Calu3 (cell line): ENCODE measurements around the gene ELAVL2. TPM values are rescaled to one million over a fixed set of nuclear protein-coding genes. Genes with fewer than 3 reads are reported as not detected.

Experiments used
- BruUV-seq: library from RNA; stranded (reverse); fragments of 400-500 nt; replicated peaks from 2 replicates; lab custom pipeline; 2021; lab: Mats Ljungman, UMichigan
- CTCF ChIA-PET: fragments of 300-600 bp; sonication (Branson Sonifier 250); formaldehyde crosslinking; loops from one replicate; lab custom pipeline; 2022; ENCODE audit warnings: antibody characterized with exemption; lab: Charles Lee
- DNase-seq: peaks from one replicate; pipeline ENCODE4 v3.0.0; 2022
- H3K27ac Mint-ChIP-seq: one replicate; pipeline ENCODE4 v1.8.0; 2022; ENCODE audit warnings: mixed read lengths; ENCODE audit not compliant: unreplicated experiment
- H3K27me3 Mint-ChIP-seq: one replicate; pipeline ENCODE4 v1.8.0; 2022; ENCODE audit warnings: mixed read lengths; ENCODE audit not compliant: unreplicated experiment
- H3K36me3 Mint-ChIP-seq: one replicate; pipeline ENCODE4 v1.8.0; 2022; ENCODE audit warnings: mild to moderate bottlenecking, moderate library complexity, mixed read lengths; ENCODE audit not compliant: insufficient read depth, unreplicated experiment
- H3K4me1 Mint-ChIP-seq: one replicate; pipeline ENCODE4 v1.8.0; 2022; ENCODE audit warnings: mild to moderate bottlenecking, low read depth, mixed read lengths; ENCODE audit not compliant: unreplicated experiment
- H3K4me3 Mint-ChIP-seq: one replicate; pipeline ENCODE4 v1.8.0; 2022; ENCODE audit warnings: mild to moderate bottlenecking, low read depth, moderate library complexity, mixed read lengths; ENCODE audit not compliant: unreplicated experiment
- H3K9me3 Mint-ChIP-seq: one replicate; pipeline ENCODE4 v1.8.0; 2022; ENCODE audit warnings: low read depth, mixed read lengths; ENCODE audit not compliant: unreplicated experiment
- intact Hi-C: fragments of 100-400 bp; cut with micrococcal nuclease; formaldehyde crosslinking; loops from one replicate; pipeline ENCODE4 v1.10.0; 2022; ENCODE audit not compliant: unreplicated experiment
- total RNA-seq: library from RNA; stranded (reverse); gene quantifications from 2 replicates; pipeline ENCODE4 v1.2.3, GENCODE V29; 2022
- TF ChIP-seq, protein P1 (sequence below): fragments of 200-600 bp; IDR thresholded peaks from one replicate; pipeline ENCODE4 v1.8.0; 2022; ENCODE audit warnings: antibody characterized with exemption; ENCODE audit not compliant: unreplicated experiment

ELAVL2 gene
- total RNA-seq, 1 experiment from 2014 or later = not detected

DNA sequence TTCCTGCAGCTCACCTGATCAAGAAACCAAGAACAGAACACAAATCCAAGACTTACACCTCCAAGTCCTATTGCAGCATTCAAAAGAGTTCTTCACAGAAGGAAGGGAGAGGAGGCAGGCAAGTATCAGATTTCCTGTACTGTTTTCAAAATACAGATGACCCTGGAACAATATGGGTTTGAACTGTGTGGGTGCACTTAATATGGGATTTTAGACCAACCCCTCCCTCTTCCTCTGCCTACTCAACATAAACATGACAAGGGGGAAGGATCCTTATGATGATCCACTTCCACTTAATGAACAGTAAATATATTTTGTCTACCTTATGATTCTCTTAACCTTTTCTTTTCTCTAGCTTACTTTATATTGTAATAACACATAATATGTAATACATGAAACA lies 104.6 kb downstream of the ELAVL2 start:
- BruUV-seq = no TSS peak
- intact Hi-C loops = no loop called here
- TF ChIP-seq, protein P1, sequence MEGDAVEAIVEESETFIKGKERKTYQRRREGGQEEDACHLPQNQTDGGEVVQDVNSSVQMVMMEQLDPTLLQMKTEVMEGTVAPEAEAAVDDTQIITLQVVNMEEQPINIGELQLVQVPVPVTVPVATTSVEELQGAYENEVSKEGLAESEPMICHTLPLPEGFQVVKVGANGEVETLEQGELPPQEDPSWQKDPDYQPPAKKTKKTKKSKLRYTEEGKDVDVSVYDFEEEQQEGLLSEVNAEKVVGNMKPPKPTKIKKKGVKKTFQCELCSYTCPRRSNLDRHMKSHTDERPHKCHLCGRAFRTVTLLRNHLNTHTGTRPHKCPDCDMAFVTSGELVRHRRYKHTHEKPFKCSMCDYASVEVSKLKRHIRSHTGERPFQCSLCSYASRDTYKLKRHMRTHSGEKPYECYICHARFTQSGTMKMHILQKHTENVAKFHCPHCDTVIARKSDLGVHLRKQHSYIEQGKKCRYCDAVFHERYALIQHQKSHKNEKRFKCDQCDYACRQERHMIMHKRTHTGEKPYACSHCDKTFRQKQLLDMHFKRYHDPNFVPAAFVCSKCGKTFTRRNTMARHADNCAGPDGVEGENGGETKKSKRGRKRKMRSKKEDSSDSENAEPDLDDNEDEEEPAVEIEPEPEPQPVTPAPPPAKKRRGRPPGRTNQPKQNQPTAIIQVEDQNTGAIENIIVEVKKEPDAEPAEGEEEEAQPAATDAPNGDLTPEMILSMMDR = no peak
- Mint-ChIP-seq H3K27me3 (no peaks in the 10 kb centered on the region), H3K9me3 (peaks cover 3% of the 10 kb centered on the region), H3K4me3 (no peak overlapping the region), H3K27ac (no peak overlapping the region), H3K4me1 (no peaks in the 10 kb centered on the region), H3K36me3 (no peaks in the 10 kb centered on the region)
- CTCF ChIA-PET = no interaction called here
- DNase-seq = no peak

DNA sequence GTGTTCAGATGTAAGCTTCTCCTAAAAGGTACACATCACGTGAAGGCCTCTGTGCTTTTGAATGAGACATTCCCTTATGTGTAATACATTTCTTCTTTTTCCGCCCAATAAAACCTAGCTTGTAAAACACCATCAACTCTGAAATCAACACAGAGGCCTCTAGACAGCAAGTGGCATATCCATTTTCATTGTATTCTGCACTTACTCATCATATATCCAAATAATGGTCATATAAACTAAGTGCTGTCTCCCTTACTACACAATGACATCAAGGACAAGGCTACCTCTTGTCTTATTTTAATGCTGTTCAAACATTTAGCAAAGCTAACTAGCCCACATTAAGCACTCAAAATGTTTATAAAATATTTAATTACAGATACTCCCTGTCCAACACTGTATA lies 108.5 kb downstream of the ELAVL2 start:
- Mint-ChIP-seq H3K4me3 (no peak overlapping the region), H3K36me3 (no peaks in the 10 kb centered on the region), H3K4me1 (no peaks in the 10 kb centered on the region), H3K27me3 (no peaks in the 10 kb centered on the region), H3K27ac (no peak overlapping the region), H3K9me3 (no peaks in the 10 kb centered on the region)
- TF ChIP-seq, protein P1 = no peak
- no TSS peak for BruUV-seq
- intact Hi-C loops = no loop called here
- CTCF ChIA-PET = no interaction called here
- DNase-seq = no peak

DNA sequence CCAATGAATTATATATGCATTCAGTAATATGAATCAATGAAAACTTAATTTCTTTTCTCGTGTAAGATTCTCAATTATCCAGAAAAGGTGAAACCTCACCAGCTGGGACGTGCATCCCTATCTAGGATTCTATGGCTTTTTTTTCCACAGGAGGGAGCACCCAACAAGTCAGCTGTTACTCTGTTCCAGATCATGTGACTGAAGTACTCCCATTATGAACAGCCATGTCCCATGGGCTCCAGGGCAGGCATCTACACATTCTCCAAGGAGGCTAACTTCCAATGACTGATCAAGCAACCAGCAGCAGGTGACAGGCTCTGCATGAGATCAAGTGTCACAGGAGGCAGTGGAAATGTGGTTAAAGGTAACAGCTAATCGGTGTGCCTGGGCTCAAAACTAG lies 118.8 kb downstream of the ELAVL2 start:
- intact Hi-C loops = no loop called here
- Mint-ChIP-seq H3K27me3 (peaks cover 27% of the 10 kb centered on the region), H3K4me1 (no peaks in the 10 kb centered on the region), H3K36me3 (no peaks in the 10 kb centered on the region), H3K4me3 (no peak overlapping the region), H3K27ac (no peak overlapping the region), H3K9me3 (no peaks in the 10 kb centered on the region)
- DNase-seq = no peak
- CTCF ChIA-PET = no interaction called here
- no TSS peak for BruUV-seq
- TF ChIP-seq, protein P1 = no peak

DNA sequence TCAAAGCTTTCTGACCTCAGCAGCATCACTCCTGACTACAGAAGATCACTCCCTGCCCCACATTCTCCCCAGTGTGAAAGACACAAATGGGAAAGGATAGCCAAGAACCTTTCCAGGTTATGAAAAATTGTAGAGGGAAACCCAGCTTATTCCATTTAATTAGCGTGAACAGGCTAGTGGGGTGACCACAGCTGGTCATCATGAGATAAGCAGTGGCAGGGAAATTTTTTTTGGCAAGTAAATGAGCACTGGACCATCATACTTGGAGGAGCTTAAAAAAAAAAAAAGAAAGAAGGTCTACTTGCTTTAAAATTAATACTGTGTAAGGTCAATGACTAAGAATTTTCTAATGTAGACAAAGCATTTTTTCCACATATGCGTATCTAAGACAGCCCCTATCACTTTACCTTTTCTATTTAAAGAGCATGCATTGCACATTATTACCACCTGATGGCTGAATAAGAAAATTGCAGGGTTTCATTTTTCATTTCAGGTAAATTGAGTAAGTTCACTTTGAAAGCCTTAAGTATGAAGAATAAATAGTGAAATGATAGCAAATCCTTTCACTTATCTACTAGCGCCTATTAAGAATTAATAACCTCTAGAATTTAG lies 123.6 kb downstream of the ELAVL2 start:
- intact Hi-C loops = loop anchor here (2.0 kb wide), 1 partner anchor 580 kb away; no protein-coding TSS in a partner anchor
- no peak overlapping the region for H3K4me3 Mint-ChIP-seq
- H3K36me3 Mint-ChIP-seq = no peaks in the 10 kb centered on the region
- H3K27me3 Mint-ChIP-seq = peaks cover 8% of the 10 kb centered on the region
- no peak for DNase-seq
- TF ChIP-seq, protein P1 = no peak
- BruUV-seq = no TSS peak
- no peaks in the 10 kb centered on the region for H3K9me3 Mint-ChIP-seq
- no peaks in the 10 kb centered on the region for H3K4me1 Mint-ChIP-seq
- no peak overlapping the region for H3K27ac Mint-ChIP-seq
- CTCF ChIA-PET = interaction anchor here (0.6 to 0.7 kb wide), 2 partner anchors 127 to 768 kb away, joined by 3 read pairs; no protein-coding TSS in a partner anchor
